Duodenal mucosa (tissue), 2 donors: ENCODE measurements around the gene ZNF407.

Source experiments
- H3K27ac ChIP-seq: one replicate; pipeline ENCODE4 v1.7.0; 2013; ENCODE audit warnings: low read depth, low read length
- H3K27me3 ChIP-seq, 2 donors: one replicate each; pipeline ENCODE4 v1.7.0; 2013; ENCODE audit warnings: low read length in 2 of 2, control low read depth in 1 of 2; ENCODE audit not compliant: insufficient read depth in 2 of 2, control insufficient read depth in 1 of 2
- H3K36me3 ChIP-seq, 2 donors: one replicate each; pipeline ENCODE4 v1.7.0; 2013; ENCODE audit warnings: low read length in 2 of 2, control low read depth in 1 of 2; ENCODE audit not compliant: insufficient read depth in 2 of 2, control insufficient read depth in 1 of 2
- H3K4me1 ChIP-seq, 2 donors: one replicate each; pipeline ENCODE4 v1.7.0; 2013; ENCODE audit warnings: low read length in 2 of 2, control low read depth in 1 of 2; ENCODE audit not compliant: insufficient read depth in 2 of 2, control insufficient read depth in 1 of 2
- H3K4me3 ChIP-seq, 2 donors: one replicate each; pipeline ENCODE4 v1.7.0; 2013; ENCODE audit warnings: low read length in 2 of 2, low read depth in 1 of 2
- H3K9ac ChIP-seq, 2 donors: one replicate each; pipeline ENCODE4 v1.7.0; 2013; ENCODE audit warnings: low read length in 2 of 2, low read depth in 1 of 2
- H3K9me3 ChIP-seq, 2 donors: one replicate each; pipeline ENCODE4 v1.7.0; 2013; ENCODE audit warnings: low read length in 2 of 2, control low read depth in 1 of 2; ENCODE audit not compliant: control insufficient read depth in 1 of 2

ZNF407 gene

DNA sequence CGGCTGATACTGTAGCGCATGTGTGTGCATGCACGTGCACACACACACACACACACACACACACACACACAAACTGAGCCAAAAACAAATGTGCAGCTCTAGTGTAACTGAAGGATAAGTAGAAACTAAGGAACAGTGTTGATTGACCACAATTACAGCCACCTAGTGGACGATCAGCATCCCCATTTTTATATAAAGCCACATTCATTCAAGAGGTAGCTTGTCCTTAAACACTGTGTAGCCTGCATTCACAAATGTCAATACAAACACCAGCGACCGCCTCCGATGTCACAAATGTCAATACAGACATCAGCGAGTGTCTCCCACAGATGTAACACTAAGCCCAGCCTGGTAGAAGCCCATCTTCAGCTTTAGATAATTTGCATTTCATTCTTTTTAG is 443.9 kb downstream of the ZNF407 start:
- Histone ChIP-seq H3K4me3 (no peak overlapping the region), H3K9ac (no peak overlapping the region), H3K27me3 (no peaks in the 10 kb centered on the region), H3K27ac (no peak overlapping the region), H3K4me1 (peaks cover 0 to 15% of the 10 kb centered on the region in 2 donors), H3K9me3 (no peaks in the 10 kb centered on the region), H3K36me3 (no peaks in the 10 kb centered on the region)

DNA sequence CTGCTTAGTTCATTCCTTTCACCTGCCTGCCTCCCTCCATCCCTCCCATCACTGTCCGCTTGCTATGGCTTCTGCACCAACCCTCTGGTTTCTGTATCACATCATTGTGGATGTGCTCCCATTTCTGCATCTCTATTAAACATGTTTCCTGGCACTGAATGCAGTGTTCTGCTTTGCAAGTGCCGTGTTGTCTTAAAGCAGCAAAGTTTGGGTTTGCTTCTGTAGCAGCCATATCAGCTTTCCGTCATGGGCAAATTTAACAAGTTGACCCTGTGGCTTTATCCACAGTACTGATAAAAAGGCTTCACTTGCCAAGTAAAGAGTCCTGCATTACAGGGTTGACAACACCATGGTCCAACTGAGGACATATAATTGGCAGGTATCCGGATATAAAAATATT is 445.8 kb downstream of the ZNF407 start:
- Histone ChIP-seq H3K4me1 (no peaks in the 10 kb centered on the region), H3K27ac (no peak overlapping the region), H3K4me3 (no peak overlapping the region), H3K27me3 (no peaks in the 10 kb centered on the region), H3K9ac (no peak overlapping the region), H3K9me3 (no peaks in the 10 kb centered on the region), H3K36me3 (no peaks in the 10 kb centered on the region)

DNA sequence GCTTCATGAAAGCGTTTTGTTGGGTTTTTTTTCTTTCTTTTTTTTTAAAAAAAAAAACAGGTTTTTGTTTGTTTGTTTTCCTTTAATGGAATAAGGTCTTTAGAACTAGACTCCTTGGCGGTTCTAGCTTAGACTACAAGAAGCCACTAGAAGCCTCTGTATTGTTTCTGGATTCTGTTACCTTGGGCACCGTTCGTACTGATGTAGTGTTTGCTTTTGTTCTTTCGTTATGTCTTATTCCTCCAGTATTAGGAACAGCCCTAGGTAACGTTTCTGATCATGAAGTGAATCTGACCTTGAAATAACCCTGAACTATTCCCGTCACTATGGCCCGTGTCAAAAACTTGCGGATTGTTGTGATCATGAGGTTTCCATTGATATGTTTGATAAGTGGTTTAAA is 446.6 kb downstream of the ZNF407 start:
- Histone ChIP-seq H3K9me3 (no peaks in the 10 kb centered on the region), H3K27me3 (no peaks in the 10 kb centered on the region), H3K4me3 (no peak overlapping the region), H3K27ac (no peak overlapping the region), H3K36me3 (no peaks in the 10 kb centered on the region), H3K9ac (no peak overlapping the region), H3K4me1 (no peaks in the 10 kb centered on the region)

DNA sequence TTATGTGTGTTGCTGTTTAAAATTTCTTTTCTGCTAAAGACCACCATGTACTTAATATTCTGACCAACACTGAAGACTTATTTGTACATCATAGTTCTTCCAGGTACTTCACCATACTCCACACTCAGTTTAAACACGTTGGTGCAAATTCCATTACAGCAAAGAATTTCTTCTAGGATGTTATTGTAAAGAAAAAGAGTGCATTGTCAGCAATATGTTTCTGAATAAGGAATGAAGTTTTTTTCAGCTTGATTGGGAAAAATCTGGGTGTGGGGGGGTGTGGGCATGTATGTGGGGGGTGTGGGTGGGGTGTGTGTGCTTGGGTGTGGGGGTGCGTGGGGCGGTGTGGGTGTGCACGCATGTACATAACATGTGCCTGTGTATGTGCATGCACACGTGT is 447.1 kb downstream of the ZNF407 start:
- Histone ChIP-seq H3K9me3 (no peaks in the 10 kb centered on the region), H3K27me3 (no peaks in the 10 kb centered on the region), H3K9ac (no peak overlapping the region), H3K27ac (no peak overlapping the region), H3K36me3 (no peaks in the 10 kb centered on the region), H3K4me1 (no peaks in the 10 kb centered on the region), H3K4me3 (no peak overlapping the region)

DNA sequence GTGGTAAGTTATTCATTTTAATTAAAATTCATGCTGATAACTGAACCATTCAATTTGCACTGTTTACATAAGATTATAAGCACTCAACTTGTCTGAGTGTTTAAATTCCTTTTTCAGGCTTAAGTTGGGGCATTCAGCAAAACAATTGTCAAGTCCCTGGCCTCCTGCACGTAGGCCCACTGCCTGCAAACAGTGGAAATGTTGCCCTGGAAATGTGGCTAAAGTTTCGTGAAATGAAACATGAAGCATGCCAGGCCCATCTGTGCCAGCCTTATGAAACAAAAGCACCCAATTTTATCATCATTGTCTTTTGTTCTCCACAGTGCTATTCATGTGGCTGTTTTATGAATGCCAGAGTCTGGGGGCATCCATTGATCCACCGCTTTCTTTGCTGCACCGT is 447.6 kb downstream of the ZNF407 start:
- Histone ChIP-seq H3K9ac (no peak overlapping the region), H3K27ac (no peak overlapping the region), H3K4me3 (no peak overlapping the region), H3K4me1 (no peaks in the 10 kb centered on the region), H3K9me3 (no peaks in the 10 kb centered on the region), H3K36me3 (no peaks in the 10 kb centered on the region), H3K27me3 (no peaks in the 10 kb centered on the region)

DNA sequence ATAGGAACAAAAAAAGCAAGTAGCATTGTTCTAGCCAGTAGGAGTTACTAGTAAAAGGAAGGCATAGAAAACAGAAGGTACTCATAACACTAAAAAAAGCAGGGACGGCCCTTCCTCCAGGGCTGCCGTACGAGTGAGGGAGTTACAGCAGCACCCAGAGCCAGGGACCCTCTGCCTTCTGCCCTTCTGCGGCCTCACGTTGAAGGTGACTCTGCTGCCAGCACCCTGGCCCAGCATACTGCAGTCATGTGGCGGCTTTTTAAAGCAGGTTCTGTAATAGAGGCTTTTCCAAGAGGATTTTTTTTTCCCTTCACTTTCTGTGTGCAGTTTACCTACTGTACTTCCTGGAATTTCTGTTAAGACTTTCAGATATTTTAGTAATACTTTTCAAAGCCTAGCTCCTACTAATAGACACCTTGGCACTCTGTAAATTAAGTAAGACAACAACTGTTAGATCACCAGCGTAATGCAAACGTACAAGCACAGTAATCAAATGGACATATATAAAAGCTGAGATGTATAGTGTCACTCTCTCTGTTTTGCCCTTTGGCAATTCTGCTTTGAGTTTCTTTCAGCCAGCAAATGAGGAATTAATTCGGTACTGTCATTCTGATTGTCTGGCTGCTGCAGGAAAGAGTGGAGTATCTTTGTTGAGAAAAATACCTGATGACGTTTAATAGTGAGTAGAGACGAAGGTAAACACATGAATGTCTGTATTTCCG is 449.7 kb downstream of the ZNF407 start:
- H3K36me3 ChIP-seq = no peaks in the 10 kb centered on the region
- H3K27ac ChIP-seq = no peak overlapping the region
- no peaks in the 10 kb centered on the region for H3K4me1 ChIP-seq
- no peaks in the 10 kb centered on the region for H3K27me3 ChIP-seq
- H3K9me3 ChIP-seq = no peaks in the 10 kb centered on the region
- H3K4me3 ChIP-seq = no peak overlapping the region
- no peak overlapping the region for H3K9ac ChIP-seq

DNA sequence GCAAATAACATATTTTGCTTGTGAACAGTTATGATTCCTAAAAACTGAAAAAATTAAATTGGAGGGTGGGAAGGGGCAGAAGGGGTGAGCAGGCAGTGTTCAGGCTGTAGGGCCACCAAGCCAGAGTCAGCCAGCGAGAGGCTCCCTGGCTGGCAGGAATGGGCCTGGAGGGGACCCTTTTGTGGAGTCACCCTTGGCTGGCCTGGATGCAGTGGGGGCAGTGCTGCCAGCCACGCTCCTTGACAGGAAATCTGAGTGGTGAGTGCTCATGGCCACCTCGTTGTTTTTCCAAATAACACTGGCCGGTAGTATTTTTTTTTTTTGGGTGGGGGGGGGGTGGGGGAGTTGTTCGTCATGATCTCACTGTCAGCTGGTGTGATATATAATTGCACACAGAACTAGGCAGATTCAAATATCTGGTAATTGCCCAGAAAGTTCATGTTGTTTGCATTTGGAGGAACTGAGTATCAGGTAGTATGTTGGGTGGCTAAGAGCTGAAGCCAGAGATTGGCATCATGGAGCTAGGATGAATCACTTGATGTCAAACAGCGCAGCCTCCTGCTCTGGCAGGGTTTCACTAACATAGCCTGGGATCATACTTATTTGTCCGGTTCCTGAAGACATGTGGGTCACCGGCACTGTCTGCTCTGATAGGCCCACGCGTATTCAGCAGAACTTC is 451.2 kb downstream of the ZNF407 start:
- no peak overlapping the region for H3K27ac ChIP-seq
- H3K4me1 ChIP-seq = no peaks in the 10 kb centered on the region
- H3K4me3 ChIP-seq = no peak overlapping the region
- H3K27me3 ChIP-seq = no peaks in the 10 kb centered on the region
- no peaks in the 10 kb centered on the region for H3K9me3 ChIP-seq
- H3K9ac ChIP-seq = no peak overlapping the region
- no peaks in the 10 kb centered on the region for H3K36me3 ChIP-seq

DNA sequence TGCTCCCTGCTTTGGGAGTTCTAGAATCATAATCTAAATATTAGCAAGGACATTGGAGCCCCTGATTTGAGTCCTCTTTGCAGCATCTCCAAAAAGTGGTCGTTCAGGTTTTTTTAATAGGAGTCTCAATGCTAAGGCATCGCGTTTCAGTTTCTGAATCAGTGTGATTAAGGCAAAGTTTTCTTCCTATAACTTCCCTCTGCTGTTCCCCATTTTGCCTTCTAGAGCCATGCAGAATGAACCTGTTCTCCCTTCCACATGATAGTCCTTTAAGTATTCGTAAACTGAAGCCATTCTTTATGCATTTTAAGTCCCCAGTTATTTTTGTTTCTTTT is 451.8 kb downstream of the ZNF407 start:
- no peaks in the 10 kb centered on the region for H3K9me3 ChIP-seq
- no peak overlapping the region for H3K4me3 ChIP-seq
- H3K9ac ChIP-seq = no peak overlapping the region
- H3K36me3 ChIP-seq = no peaks in the 10 kb centered on the region
- no peak overlapping the region for H3K27ac ChIP-seq
- no peaks in the 10 kb centered on the region for H3K27me3 ChIP-seq
- no peaks in the 10 kb centered on the region for H3K4me1 ChIP-seq

DNA sequence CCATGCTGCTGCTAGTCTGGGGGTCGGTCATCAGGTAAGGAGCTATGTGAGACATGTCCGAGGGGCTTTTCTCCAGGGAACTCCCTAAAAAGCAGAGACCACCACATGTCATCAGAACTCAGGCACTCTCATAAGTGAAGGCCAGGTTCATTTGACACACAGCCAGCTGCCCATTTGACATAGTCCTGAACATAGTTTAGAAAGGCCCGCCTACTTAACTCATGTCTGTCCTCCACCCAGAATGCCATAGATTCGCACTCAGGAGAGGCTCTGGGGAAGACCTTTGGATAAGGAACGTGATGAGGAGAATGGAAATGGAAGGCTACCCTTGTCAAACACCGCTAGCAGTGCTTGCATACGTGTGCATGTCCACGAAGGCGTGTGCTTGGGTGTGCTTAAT is 454.1 kb downstream of the ZNF407 start:
- Histone ChIP-seq H3K9me3 (no peaks in the 10 kb centered on the region), H3K9ac (no peak overlapping the region), H3K27me3 (no peaks in the 10 kb centered on the region), H3K27ac (no peak overlapping the region), H3K4me1 (no peaks in the 10 kb centered on the region), H3K4me3 (no peak overlapping the region), H3K36me3 (no peaks in the 10 kb centered on the region)

DNA sequence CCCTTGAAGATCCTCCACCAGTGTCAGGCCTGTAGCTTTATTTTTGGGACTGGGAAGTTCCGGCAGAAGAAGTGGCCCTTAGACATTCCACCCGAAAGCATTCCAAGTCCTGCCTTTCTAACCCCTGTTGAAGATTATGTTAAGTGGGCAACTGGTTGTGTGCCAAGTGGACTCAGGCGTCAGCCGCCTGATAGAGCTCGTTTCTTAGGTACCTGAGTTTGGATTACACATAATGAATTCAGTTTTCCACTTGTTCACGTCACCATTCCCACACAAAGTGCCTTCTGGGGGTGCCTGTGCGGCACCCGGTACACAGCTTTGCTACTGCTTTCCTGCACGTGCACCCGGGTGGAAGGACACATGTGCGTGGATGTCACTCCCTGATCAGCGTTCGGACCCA is 454.8 kb downstream of the ZNF407 start:
- Histone ChIP-seq H3K27me3 (no peaks in the 10 kb centered on the region), H3K4me3 (no peak overlapping the region), H3K9ac (no peak overlapping the region), H3K27ac (no peak overlapping the region), H3K9me3 (no peaks in the 10 kb centered on the region), H3K36me3 (no peaks in the 10 kb centered on the region), H3K4me1 (no peaks in the 10 kb centered on the region)
